Measurements from ENCODE around the gene MGAT3.
A peak's percentile ranks its signal among the peaks of the same experiment; 100 is the strongest.
"Not testable (repeated sequence)": the region's sequence is repeated elsewhere in the genome, so short reads cannot be mapped to it uniquely, and the experiment has no call there.

Gene MGAT3

GRCh38 chr22:39456522-39457197 lies at the start of gene MGAT3:
Gene MGAT3 (plus strand): TSS chr22:39457012. CDS start chr22:39487348, 30,336 bp downstream.
- peak; percentile 29 for DNase-seq (ENCODE audit: low spot score)

- DNase-seq (ENCODE audit: low spot score) = no peak
These were observed 48.6 kb upstream of the MGAT3 start for GRCh38 chr22:39408173-39408572.

GRCh38 chr22:39408807-39409206 lies 48.0 kb upstream of the MGAT3 start:
- no peak for DNase-seq (ENCODE audit: low spot score)

- DNase-seq (ENCODE audit: low spot score) = no peak
These were observed 47.2 kb upstream of the MGAT3 start for GRCh38 chr22:39409516-39410029.

GRCh38 chr22:39410264-39410663 lies 46.5 kb upstream of the MGAT3 start:
- DNase-seq (ENCODE audit: low spot score) = no peak

GRCh38 chr22:39411828-39412365 lies 44.9 kb upstream of the MGAT3 start:
- not testable (repeated sequence) for DNase-seq (ENCODE audit: low spot score)

GRCh38 chr22:39413204-39413603 lies 43.6 kb upstream of the MGAT3 start:
- not testable (repeated sequence) for DNase-seq (ENCODE audit: low spot score)

GRCh38 chr22:39414377-39414776 lies 42.4 kb upstream of the MGAT3 start:
- no peak for DNase-seq (ENCODE audit: low spot score)

GRCh38 chr22:39414886-39415285 lies 41.9 kb upstream of the MGAT3 start:
- DNase-seq (ENCODE audit: low spot score) = no peak

- DNase-seq (ENCODE audit: low spot score) = no peak
These were observed 41.3 kb upstream of the MGAT3 start for GRCh38 chr22:39415506-39415905.

GRCh38 chr22:39416319-39416718 lies 40.5 kb upstream of the MGAT3 start:
- no peak for DNase-seq (ENCODE audit: low spot score)

- DNase-seq (ENCODE audit: low spot score) = no peak
These were observed 39.2 kb upstream of the MGAT3 start for GRCh38 chr22:39417641-39418040.

GRCh38 chr22:39418696-39419095 lies 38.1 kb upstream of the MGAT3 start:
- no peak for DNase-seq (ENCODE audit: low spot score)

GRCh38 chr22:39419096-39419495 lies 37.7 kb upstream of the MGAT3 start:
- DNase-seq (ENCODE audit: low spot score) = no peak

- DNase-seq (ENCODE audit: low spot score) = no peak
These were observed 36.9 kb upstream of the MGAT3 start for GRCh38 chr22:39419911-39420310.

GRCh38 chr22:39421691-39422090 lies 35.1 kb upstream of the MGAT3 start:
- DNase-seq (ENCODE audit: low spot score) = no peak

- DNase-seq (ENCODE audit: low spot score) = no peak
These were observed 34.7 kb upstream of the MGAT3 start for GRCh38 chr22:39422101-39422500.

- DNase-seq (ENCODE audit: low spot score) = peak; percentile 57
These were observed 34.1 kb upstream of the MGAT3 start for GRCh38 chr22:39422721-39423120.

- no peak for DNase-seq (ENCODE audit: low spot score)
These were observed 32.8 kb upstream of the MGAT3 start for GRCh38 chr22:39423976-39424375.

GRCh38 chr22:39426380-39427043 lies 30.3 kb upstream of the MGAT3 start:
- DNase-seq (ENCODE audit: low spot score) = no peak

GRCh38 chr22:39427751-39428596 lies 28.8 kb upstream of the MGAT3 start:
- DNase-seq (ENCODE audit: low spot score) = no peak

GRCh38 chr22:39428597-39429071 lies 28.2 kb upstream of the MGAT3 start:
- DNase-seq (ENCODE audit: low spot score) = no peak
